GM12873 (cell line): ENCODE data around the gene SERPINB6.
A peak's percentile ranks its signal among the peaks of the same experiment; 100 is the strongest.

Source experiments
- CTCF ChIP-seq: IDR thresholded peaks from 2 replicates; pipeline ENCODE4 v1.5.1; 2012; ENCODE audit warnings: low read depth, mild to moderate bottlenecking, moderate library complexity, low read length, control low read depth; ENCODE audit not compliant: insufficient read depth; ENCODE audit errors: missing control alignments

Gene SERPINB6

GRCh38 chr6:2957696-2958330, 13.6 kb downstream of the SERPINB6 start:
- TF ChIP-seq CTCF: no peak

DNA sequence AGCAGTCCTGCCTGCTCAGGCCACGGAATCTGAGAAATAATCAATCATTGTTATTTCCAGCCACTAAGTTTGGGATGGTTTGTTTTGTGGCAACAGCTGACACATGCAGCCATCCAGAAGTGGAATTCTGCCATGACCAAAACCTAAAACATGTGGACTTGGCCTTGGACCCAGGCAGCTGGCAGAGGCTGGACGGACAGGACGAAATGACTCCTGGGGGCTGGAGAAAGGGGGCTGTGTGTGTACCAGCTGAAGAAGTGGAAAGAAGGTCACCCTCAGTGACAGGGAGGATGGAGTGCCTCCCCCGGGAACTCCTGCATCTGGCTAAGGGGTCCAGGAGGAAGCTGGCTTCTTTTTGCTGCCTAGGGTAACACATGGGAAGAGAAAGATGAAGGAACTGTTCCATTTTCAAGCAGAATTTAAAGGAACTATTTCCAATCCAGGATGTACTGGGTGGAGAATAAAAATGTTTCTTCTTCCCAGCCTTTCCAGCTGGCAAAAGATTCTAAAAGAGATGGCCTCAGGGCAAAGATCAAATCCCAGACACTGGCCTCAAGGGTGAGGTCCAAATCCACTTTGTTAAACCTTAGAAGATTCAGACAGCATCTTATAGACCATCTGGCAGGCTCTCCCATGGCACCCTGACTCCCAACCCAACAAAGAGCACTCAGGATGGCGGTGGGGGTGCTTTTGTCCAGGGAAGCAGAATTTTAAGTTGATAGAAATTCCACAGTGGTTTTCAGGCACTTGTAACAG, 14.3 kb downstream of the SERPINB6 start:
- TF ChIP-seq CTCF: no peak

- no peak for TF ChIP-seq CTCF
Measured at GRCh38 chr6:2953098-2953497, 18.3 kb downstream of the SERPINB6 start.

- peak; percentile 77 for TF ChIP-seq CTCF
Measured at GRCh38 chr6:2952557-2953095, 18.7 kb downstream of the SERPINB6 start.

GRCh38 chr6:2951728-2952127, 19.6 kb downstream of the SERPINB6 start:
- TF ChIP-seq CTCF: no peak

DNA sequence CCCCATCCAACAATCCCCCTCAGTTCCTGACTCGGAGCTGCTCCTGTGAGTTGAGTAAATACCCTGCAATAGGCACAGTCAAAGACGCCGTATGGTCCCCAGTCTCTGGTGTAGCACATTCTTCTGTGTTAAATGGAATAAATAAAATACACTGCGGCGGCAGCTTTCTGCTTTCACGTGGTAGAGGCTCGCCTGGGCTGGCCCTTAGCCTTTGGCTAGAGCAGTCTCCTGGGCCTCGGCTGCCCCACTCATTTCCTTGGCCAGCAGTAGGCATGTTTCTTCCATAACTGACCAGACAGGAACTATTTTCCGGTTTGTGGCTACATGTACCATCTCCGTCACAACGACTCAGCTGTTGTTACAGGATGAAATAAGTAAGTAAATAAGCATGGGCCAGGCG, 20.7 kb downstream of the SERPINB6 start:
- TF ChIP-seq CTCF: no peak

DNA sequence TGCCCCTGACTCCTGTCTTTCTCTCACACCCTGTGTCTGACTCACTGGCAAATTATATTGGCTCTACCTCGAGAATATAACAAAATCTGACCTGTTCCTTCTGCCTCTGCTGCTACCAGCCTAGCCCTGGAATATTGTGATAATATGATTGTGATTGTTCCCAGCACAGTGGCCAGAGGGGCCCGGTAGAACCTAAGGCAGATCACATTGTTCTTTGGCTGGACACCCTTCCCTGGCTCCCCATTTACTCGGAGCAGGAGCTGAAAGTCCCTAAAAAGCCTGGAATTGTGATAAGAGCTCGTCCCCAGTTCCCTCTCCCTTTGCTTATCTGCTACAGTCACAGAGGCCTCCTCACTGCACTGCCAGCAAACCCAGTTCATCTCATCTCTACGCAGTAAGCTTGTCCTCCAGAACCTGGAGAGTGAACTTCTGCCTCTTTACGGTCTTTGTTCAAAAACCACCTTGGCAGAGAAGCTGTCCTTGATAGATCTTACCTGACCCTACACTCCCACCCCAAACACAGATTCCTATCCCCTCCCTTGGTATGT, 21.8 kb downstream of the SERPINB6 start:
- no peak for TF ChIP-seq CTCF
